Measurements from ENCODE around the gene TEX51.

The TEX51 gene

DNA sequence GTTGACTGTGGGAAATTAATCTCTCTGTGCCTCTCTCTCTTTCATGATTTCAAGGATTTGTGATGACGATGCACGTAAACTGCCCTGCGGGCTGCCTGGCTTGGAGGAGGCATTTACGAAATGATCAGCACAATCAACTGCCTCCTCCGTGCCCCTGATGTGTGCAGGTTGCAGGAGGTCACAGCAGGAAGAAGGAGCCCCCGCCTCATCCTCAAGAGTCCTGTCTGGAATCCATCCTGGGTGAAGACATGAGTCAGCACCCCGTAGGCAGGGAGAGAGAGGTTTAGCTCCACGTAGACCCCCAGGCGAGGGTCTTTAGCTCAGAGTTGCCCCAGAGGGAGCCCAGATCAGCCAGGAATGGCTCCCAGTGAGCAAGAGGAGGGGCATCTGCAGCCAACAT is 17.1 kb upstream of the TEX51 start:
- TF ChIP-seq, protein P1, sequence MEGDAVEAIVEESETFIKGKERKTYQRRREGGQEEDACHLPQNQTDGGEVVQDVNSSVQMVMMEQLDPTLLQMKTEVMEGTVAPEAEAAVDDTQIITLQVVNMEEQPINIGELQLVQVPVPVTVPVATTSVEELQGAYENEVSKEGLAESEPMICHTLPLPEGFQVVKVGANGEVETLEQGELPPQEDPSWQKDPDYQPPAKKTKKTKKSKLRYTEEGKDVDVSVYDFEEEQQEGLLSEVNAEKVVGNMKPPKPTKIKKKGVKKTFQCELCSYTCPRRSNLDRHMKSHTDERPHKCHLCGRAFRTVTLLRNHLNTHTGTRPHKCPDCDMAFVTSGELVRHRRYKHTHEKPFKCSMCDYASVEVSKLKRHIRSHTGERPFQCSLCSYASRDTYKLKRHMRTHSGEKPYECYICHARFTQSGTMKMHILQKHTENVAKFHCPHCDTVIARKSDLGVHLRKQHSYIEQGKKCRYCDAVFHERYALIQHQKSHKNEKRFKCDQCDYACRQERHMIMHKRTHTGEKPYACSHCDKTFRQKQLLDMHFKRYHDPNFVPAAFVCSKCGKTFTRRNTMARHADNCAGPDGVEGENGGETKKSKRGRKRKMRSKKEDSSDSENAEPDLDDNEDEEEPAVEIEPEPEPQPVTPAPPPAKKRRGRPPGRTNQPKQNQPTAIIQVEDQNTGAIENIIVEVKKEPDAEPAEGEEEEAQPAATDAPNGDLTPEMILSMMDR (conservative IDR thresholded peaks at IDR 0.05; ENCODE audit: control insufficient read depth, insufficient read depth, low read depth, low read length), result no peak
- H3K4me3 ChIP-seq (ENCODE audit: control insufficient read depth, low read depth, low read length), result no peak overlapping the region

DNA sequence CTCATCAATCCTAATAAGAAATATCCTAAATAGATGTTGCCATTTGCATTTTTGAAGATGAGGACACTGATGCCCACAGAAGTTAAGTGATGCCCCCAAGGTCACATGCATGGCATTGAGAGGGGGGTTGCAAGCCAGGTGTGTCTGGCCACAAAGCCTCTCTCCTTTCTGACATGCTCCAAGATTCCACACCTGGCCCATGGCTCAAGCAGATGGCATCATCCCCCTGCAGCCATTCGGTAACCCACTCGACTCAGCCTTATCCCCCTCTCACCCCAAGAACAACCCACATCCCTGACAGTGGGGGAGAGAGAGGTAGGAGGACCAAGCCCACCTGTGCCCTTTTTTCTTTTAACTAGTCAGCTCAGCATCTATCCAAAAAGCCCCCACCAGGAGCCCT is 16.5 kb upstream of the TEX51 start:
- H3K4me3 ChIP-seq (ENCODE audit: control insufficient read depth, low read depth, low read length), result no peak overlapping the region
- TF ChIP-seq, protein P1 (conservative IDR thresholded peaks at IDR 0.05; ENCODE audit: control insufficient read depth, insufficient read depth, low read depth, low read length), result no peak
- no peak for DNase-seq (ENCODE audit: low read depth)

More for the DNA sequence above, 17.1 kb upstream of the TEX51 start:
- no peak for DNase-seq (ENCODE audit: low read depth)

DNA sequence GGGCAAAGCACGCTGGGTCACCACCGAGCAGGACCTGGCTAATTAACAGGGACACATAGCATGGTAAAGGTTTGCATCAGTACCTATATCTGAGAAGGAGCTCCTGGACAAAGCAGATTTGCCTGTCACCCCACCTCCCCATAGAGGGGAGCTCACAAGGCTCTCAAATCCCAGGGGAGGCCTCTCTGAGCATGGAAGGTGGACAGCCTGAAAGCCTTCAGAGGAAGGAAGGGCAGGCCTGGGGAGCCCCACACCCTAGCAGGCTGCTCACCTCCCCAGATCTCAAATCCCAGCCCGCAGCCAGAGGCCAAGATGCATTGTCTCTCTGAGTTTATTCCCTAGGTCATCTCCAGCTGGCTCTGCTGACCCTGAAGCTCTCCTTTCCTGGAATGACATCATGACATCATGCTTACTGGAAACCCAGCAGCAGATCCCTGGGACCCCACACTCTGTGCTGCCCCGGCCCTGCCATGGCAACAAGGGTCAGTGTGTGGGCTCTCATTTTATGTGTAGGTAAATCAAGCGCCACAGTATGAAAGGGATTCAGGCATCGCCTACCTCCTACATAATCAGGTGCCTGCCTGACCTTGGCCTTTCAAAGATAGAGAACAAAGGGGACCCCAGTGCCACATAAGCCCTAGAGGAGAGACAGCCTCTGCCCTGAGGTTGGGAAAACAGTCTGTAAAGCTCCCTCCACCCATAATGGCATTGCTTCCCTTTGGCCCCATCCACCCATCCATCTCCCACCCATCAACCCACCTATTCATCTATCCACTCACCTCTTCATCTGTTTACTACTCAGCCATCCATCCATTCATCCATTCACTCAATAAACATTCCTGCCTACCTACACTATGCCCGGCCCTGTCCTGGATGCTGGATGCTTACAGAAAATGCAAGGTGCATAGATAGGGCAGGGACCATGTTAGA is 15.7 kb upstream of the TEX51 start:
- DNase-seq (ENCODE audit: low read depth), result no peak
- no peak overlapping the region for H3K4me3 ChIP-seq (ENCODE audit: control insufficient read depth, low read depth, low read length)
- TF ChIP-seq, protein P1 (conservative IDR thresholded peaks at IDR 0.05; ENCODE audit: control insufficient read depth, insufficient read depth, low read depth, low read length), result no peak

DNA sequence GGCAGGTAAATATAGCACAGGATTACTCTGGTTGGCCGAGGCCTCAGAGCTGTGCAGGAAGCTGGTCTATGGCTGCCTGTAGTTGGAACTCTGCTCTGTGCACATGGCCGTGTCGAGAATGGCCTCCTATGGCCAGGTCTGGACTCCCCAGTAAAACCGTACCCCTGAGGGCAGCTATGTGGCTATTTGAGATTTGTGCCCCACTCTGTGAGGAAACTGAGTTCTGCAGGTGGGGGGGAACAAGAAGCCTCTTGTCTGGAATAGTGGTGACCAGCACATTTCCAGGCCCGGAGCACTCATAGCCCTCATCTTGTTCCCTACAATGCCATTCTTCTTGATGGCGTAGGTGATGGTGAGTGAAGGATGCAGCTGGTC is 15.0 kb upstream of the TEX51 start:
- TF ChIP-seq, protein P1 (conservative IDR thresholded peaks at IDR 0.05; ENCODE audit: control insufficient read depth, insufficient read depth, low read depth, low read length), result no peak
- DNase-seq (ENCODE audit: low read depth), result no peak
- no peak overlapping the region for H3K4me3 ChIP-seq (ENCODE audit: control insufficient read depth, low read depth, low read length)

DNA sequence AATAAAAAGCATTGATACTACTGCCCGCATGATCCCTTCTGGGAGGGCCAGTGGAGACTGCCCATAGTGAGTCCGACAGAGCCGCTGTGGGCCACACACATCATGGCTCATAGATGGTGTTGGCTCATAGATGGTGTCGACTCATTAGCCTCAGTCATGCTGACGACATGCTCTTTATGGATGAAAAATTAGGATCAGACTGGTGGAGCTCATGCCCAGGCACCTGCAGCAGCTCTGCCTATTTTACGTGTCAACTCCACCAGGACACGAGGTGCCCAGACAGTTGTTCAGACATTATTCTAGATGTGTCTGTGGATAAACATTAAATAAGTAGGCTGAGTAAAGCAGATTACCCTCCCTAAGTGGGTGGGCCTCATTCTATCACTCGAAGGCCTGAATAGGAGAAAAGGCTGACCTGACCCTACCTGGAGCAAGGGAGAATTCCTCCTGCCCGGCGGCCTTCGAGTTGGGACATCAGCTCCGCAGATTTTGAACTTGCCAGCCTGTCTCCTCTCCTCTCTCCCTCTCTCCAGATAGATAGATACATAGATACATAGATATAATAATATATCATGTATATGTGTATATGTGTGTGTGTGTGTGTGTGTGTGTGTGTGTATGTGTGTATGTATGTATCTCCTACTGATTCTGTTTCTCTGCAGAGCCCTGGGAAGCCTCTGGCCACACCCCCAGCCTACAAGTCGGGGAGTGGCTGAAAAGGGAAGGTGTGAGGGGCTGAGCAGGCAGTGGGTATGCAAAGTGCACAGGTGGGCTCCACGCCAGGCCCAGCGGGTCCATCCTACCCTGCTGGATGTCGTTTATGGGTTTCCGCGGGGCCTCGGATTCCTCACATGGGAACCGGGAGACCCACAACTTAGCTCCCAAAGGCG is 13.6 kb upstream of the TEX51 start:
- no peak for DNase-seq (ENCODE audit: low read depth)
- TF ChIP-seq, protein P1 (conservative IDR thresholded peaks at IDR 0.05; ENCODE audit: control insufficient read depth, insufficient read depth, low read depth, low read length), result no peak
- no peak overlapping the region for H3K4me3 ChIP-seq (ENCODE audit: control insufficient read depth, low read depth, low read length)

DNA sequence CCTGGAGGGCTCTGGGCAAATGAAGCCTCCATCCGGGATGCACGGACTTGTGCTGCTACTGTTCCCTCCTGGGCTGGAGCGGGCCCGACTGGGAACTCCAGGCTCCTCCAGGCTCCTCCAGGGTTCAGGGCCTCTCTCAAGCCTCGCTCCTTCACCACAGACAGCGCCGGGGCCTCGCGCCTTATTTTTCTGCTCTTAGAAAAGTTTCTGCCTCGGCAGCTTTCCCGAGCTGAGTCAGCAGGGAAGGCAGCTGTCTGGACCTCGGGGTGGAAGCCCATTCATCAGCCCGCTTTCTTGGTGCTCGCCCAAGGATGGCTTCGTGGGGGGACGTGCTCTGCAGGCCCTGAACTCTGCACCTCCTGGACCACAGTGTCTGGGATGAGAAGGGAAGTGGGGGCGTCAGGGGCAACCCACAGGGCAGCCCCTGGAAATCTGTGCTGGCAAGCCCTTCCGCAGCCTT is 12.9 kb upstream of the TEX51 start:
- peak overlapping the region; percentile 24 for H3K4me3 ChIP-seq (ENCODE audit: control insufficient read depth, low read depth, low read length)
- TF ChIP-seq, protein P1 (conservative IDR thresholded peaks at IDR 0.05; ENCODE audit: control insufficient read depth, insufficient read depth, low read depth, low read length), result no peak
- DNase-seq (ENCODE audit: low read depth), result peak; percentile 59
